WTC11 (cell line): ENCODE results near the gene IPCEF1. TPM values are rescaled to one million over a fixed set of nuclear protein-coding genes. Genes with fewer than 3 reads are reported as not detected.

ENCODE experiments used
- ATAC-seq: fragments of 200-7000 bp; cut with Tn5 transposase; 2 replicates; pipeline ENCODE4 v1.10.0; 2021; ENCODE audit warnings: mild to moderate bottlenecking, moderate library complexity
- CTCF ChIA-PET: fragments of 300-600 bp; sonication (Branson Sonifier 250); formaldehyde crosslinking; loops from one replicate; lab custom pipeline; 2021; ENCODE audit warnings: antibody characterized with exemption; lab: Charles Lee
- POLR2A ChIA-PET: fragments of 350-600 bp; sonication (Branson Sonifier 250); formaldehyde crosslinking; loops from one replicate; lab custom pipeline; 2021; ENCODE audit warnings: antibody characterized with exemption; lab: Charles Lee
- DNase-seq: peaks from one replicate; pipeline ENCODE4 v3.0.0; 2021; ENCODE audit warnings: low spot score
- H3K27ac Mint-ChIP-seq: 2 replicates; pipeline ENCODE4 v1.8.0; 2021; ENCODE audit warnings: mixed read lengths
- H3K27me3 Mint-ChIP-seq: 2 replicates; pipeline ENCODE4 v1.8.0; 2021; ENCODE audit warnings: low read depth, mild to moderate bottlenecking, moderate library complexity, mixed read lengths
- H3K36me3 Mint-ChIP-seq: 2 replicates; pipeline ENCODE4 v1.8.0; 2021; ENCODE audit warnings: mixed read lengths
- H3K4me1 Mint-ChIP-seq: 2 replicates; pipeline ENCODE4 v1.8.0; 2022; ENCODE audit warnings: mixed read lengths
- H3K4me3 Mint-ChIP-seq: 2 replicates; pipeline ENCODE4 v1.8.0; 2021; ENCODE audit warnings: mild to moderate bottlenecking, moderate library complexity, mixed read lengths
- H3K9me3 Mint-ChIP-seq: 2 replicates; pipeline ENCODE4 v1.8.0; 2021; ENCODE audit warnings: mixed read lengths
- ELF4 ChIP-seq: sonication (generic); formaldehyde crosslinking; IDR thresholded peaks from 2 replicates; pipeline ENCODE4 v1.8.1; 2022; ENCODE audit warnings: low read depth, mild to moderate bottlenecking, moderate library complexity, missing genetic modification reagents
- GRHL2 ChIP-seq: fragments of 250-450 bp; sonication (Bioruptor Pico); IDR thresholded peaks from 2 replicates; pipeline ENCODE4 v1.8.0; 2022; ENCODE audit warnings: mild to moderate bottlenecking, moderate library complexity; ENCODE audit not compliant: insufficient replicate concordance, severe bottlenecking
- IRF1 ChIP-seq: sonication (generic); formaldehyde crosslinking; IDR thresholded peaks from 2 replicates; pipeline ENCODE4 v1.8.0; 2023; ENCODE audit warnings: missing genetic modification reagents
- IRF2 ChIP-seq: sonication (generic); formaldehyde crosslinking; IDR thresholded peaks from 2 replicates; pipeline ENCODE4 v1.8.0; 2022; ENCODE audit warnings: low read depth, missing genetic modification reagents, borderline replicate concordance
- NFYB ChIP-seq: sonication (generic); formaldehyde crosslinking; conservative IDR thresholded peaks from 2 replicates; pipeline ENCODE4 v1.8.0; 2022; ENCODE audit warnings: low read depth, missing genetic modification reagents
- SMAD3 ChIP-seq: sonication (generic); formaldehyde crosslinking; IDR thresholded peaks from 2 replicates; pipeline ENCODE4 v1.8.0; 2022; ENCODE audit warnings: missing genetic modification reagents, mild to moderate bottlenecking, borderline replicate concordance
- SOX15 ChIP-seq: fragments of 250-450 bp; sonication (Bioruptor Pico); IDR thresholded peaks from 2 replicates; pipeline ENCODE4 v1.9.0; 2021; ENCODE audit warnings: mild to moderate bottlenecking
- STAT6 ChIP-seq: sonication (generic); formaldehyde crosslinking; conservative IDR thresholded peaks from 2 replicates; pipeline ENCODE4 v1.8.1; 2023; ENCODE audit warnings: mild to moderate bottlenecking, low read depth, missing genetic modification reagents, moderate library complexity
- ZNF232 ChIP-seq: sonication (generic); formaldehyde crosslinking; IDR thresholded peaks from 2 replicates; pipeline ENCODE4 v1.8.0; 2022; ENCODE audit warnings: mild to moderate bottlenecking, missing genetic modification reagents
- ZNF317 ChIP-seq: sonication (generic); formaldehyde crosslinking; IDR thresholded peaks from 2 replicates; pipeline ENCODE4 v1.8.1; 2023; ENCODE audit warnings: low read depth, mild to moderate bottlenecking, moderate library complexity, missing genetic modification reagents, borderline replicate concordance
- ZSCAN18 ChIP-seq: fragments of 250-450 bp; sonication (Bioruptor Pico); IDR thresholded peaks from 2 replicates; pipeline ENCODE4 v2.1.2; 2022; ENCODE audit warnings: mild to moderate bottlenecking, moderate library complexity
- total RNA-seq: library from RNA; stranded (reverse); gene quantifications from 3 replicates; pipeline ENCODE4 v1.2.3, GENCODE V29; 2021
- TF ChIP-seq, protein P1 (sequence below): fragments of 250-450 bp; sonication (Bioruptor Pico); IDR thresholded peaks from 2 replicates; pipeline ENCODE4 v1.9.0; 2021; ENCODE audit warnings: moderate library complexity, mild to moderate bottlenecking, inconsistent platforms, borderline replicate concordance
- TF ChIP-seq, protein P2 (sequence below): sonication (generic); formaldehyde crosslinking; IDR thresholded peaks from 2 replicates; pipeline ENCODE4 v1.8.0; 2022; ENCODE audit warnings: missing genetic modification reagents
- TF ChIP-seq, protein P3 (sequence below): sonication (generic); formaldehyde crosslinking; IDR thresholded peaks from 2 replicates; pipeline ENCODE4 v1.8.0; 2022; ENCODE audit warnings: mild to moderate bottlenecking, missing genetic modification reagents
- TF ChIP-seq, protein P4 (sequence below): sonication (generic); formaldehyde crosslinking; IDR thresholded peaks from 2 replicates; pipeline ENCODE4 v1.8.1; 2023; ENCODE audit warnings: mild to moderate bottlenecking, missing genetic modification reagents
- TF ChIP-seq, protein P5 (sequence below): sonication (generic); formaldehyde crosslinking; IDR thresholded peaks from 2 replicates; pipeline ENCODE4 v1.8.0; 2022; ENCODE audit warnings: mild to moderate bottlenecking, missing genetic modification reagents

Gene IPCEF1
- total RNA-seq, 1 experiment from 2014 or later, result 1.3 TPM

- TF ChIP-seq, protein P1, sequence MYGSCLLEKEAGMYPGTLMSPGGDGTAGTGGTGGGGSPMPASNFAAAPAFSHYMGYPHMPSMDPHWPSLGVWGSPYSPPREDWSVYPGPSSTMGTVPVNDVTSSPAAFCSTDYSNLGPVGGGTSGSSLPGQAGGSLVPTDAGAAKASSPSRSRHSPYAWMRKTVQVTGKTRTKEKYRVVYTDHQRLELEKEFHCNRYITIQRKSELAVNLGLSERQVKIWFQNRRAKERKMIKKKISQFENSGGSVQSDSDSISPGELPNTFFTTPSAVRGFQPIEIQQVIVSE, result no peak
- TF ChIP-seq, all 79 proteins: peak for 0
These were observed 45.6 kb upstream of the IPCEF1 start (continued) for GRCh38 chr6:154402081-154402780.

DNA sequence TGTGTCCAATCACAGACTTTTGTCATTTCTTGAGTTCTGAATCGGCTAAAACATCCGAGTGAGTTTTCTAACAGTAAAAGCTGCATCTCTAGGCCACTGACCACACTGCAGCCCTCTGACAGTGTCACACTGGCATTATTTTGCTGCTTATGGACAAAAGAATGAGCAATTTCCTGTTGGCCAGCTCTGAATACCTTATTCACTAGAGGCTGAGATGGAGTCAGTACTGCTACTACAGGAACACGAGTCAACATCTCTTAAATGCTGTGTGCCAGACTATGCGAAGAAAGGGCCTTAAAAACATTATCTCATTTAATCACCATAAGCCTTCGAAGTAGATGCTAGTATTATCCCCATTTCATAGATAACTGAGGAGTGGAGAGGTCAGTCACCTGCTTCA is 42.5 kb upstream of the IPCEF1 start:
- peaks cover 9% of the 10 kb centered on the region for H3K36me3 Mint-ChIP-seq
- H3K4me1 Mint-ChIP-seq, result peaks cover 13% of the 10 kb centered on the region
- ChIA-PET CTCF (no interaction called here), POLR2A (no interaction called here)
- H3K4me3 Mint-ChIP-seq, result no peak overlapping the region
- no peak overlapping the region for H3K27ac Mint-ChIP-seq
- TF ChIP-seq, protein P2, sequence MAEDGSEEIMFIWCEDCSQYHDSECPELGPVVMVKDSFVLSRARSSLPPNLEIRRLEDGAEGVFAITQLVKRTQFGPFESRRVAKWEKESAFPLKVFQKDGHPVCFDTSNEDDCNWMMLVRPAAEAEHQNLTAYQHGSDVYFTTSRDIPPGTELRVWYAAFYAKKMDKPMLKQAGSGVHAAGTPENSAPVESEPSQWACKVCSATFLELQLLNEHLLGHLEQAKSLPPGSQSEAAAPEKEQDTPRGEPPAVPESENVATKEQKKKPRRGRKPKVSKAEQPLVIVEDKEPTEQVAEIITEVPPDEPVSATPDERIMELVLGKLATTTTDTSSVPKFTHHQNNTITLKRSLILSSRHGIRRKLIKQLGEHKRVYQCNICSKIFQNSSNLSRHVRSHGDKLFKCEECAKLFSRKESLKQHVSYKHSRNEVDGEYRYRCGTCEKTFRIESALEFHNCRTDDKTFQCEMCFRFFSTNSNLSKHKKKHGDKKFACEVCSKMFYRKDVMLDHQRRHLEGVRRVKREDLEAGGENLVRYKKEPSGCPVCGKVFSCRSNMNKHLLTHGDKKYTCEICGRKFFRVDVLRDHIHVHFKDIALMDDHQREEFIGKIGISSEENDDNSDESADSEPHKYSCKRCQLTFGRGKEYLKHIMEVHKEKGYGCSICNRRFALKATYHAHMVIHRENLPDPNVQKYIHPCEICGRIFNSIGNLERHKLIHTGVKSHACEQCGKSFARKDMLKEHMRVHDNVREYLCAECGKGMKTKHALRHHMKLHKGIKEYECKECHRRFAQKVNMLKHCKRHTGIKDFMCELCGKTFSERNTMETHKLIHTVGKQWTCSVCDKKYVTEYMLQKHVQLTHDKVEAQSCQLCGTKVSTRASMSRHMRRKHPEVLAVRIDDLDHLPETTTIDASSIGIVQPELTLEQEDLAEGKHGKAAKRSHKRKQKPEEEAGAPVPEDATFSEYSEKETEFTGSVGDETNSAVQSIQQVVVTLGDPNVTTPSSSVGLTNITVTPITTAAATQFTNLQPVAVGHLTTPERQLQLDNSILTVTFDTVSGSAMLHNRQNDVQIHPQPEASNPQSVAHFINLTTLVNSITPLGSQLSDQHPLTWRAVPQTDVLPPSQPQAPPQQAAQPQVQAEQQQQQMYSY (CRISPR knock-in tag), result no peak
- TF ChIP-seq STAT6 (CRISPR knock-in tag) (no peak), NFYB (CRISPR knock-in tag) (no peak), GRHL2 (CRISPR knock-in tag) (no peak), ZNF317 (no peak), SMAD3 (CRISPR knock-in tag) (no peak), IRF1 (no peak), ZNF232 (no peak)
- TF ChIP-seq, protein P3, sequence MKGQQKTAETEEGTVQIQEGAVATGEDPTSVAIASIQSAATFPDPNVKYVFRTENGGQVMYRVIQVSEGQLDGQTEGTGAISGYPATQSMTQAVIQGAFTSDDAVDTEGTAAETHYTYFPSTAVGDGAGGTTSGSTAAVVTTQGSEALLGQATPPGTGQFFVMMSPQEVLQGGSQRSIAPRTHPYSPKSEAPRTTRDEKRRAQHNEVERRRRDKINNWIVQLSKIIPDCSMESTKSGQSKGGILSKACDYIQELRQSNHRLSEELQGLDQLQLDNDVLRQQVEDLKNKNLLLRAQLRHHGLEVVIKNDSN (CRISPR knock-in tag), result no peak
- no peak for DNase-seq
- ATAC-seq, result no peak
- peaks cover 8% of the 10 kb centered on the region for H3K9me3 Mint-ChIP-seq
- H3K27me3 Mint-ChIP-seq, result no peaks in the 10 kb centered on the region; the same call in 1 of the 2 replicates

DNA sequence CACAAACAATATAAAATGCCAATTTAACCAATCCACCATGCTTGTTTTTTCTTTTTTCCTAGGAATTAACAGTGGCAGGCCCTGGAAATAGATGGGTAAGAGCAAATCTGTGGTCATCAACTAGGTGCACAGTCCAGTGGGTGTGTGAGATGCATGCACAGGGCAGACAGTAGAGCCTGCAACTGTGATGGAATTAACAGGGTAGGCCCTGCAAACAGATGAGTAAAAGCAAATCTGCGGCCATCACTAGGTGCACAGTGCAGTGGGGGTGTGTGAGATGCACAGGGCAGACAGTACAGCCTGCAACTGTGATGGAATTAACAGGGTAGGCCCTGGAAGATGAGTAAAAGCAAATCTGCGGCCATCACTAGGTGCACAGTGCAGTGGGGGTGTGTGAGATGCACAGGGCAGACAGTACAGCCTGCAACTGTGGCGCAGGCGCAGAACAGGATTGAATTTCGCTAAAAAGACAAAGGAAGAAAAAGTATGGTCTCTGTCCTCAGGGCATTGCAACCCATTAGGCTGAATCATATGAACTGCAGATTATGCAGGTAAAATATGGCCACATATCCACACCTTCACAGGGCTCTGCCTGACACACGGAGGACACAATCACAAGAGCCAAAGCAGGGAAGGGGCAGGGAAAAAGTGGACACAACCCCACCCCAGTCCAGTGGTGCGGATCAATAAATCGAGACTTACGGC is 41.0 kb upstream of the IPCEF1 start:
- no peak overlapping the region for H3K4me3 Mint-ChIP-seq
- peaks cover 9% of the 10 kb centered on the region for H3K36me3 Mint-ChIP-seq
- POLR2A ChIA-PET, result no interaction called here
- peaks cover 8% of the 10 kb centered on the region for H3K9me3 Mint-ChIP-seq
- no peaks in the 10 kb centered on the region; the same call in 1 of the 2 replicates for H3K27me3 Mint-ChIP-seq
- CTCF ChIA-PET, result no interaction called here
- 0 out of 2 replicates have a peak overlapping the region, but pooled peaks have one; percentile 11 for H3K27ac Mint-ChIP-seq
- ATAC-seq, result no peak
- no peak for DNase-seq
- H3K4me1 Mint-ChIP-seq, result peaks cover 13% of the 10 kb centered on the region
- TF ChIP-seq, protein P4, sequence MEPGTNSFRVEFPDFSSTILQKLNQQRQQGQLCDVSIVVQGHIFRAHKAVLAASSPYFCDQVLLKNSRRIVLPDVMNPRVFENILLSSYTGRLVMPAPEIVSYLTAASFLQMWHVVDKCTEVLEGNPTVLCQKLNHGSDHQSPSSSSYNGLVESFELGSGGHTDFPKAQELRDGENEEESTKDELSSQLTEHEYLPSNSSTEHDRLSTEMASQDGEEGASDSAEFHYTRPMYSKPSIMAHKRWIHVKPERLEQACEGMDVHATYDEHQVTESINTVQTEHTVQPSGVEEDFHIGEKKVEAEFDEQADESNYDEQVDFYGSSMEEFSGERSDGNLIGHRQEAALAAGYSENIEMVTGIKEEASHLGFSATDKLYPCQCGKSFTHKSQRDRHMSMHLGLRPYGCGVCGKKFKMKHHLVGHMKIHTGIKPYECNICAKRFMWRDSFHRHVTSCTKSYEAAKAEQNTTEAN (CRISPR knock-in tag), result no peak
- TF ChIP-seq, protein P5, sequence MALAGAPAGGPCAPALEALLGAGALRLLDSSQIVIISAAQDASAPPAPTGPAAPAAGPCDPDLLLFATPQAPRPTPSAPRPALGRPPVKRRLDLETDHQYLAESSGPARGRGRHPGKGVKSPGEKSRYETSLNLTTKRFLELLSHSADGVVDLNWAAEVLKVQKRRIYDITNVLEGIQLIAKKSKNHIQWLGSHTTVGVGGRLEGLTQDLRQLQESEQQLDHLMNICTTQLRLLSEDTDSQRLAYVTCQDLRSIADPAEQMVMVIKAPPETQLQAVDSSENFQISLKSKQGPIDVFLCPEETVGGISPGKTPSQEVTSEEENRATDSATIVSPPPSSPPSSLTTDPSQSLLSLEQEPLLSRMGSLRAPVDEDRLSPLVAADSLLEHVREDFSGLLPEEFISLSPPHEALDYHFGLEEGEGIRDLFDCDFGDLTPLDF (CRISPR knock-in tag), result no peak
- TF ChIP-seq SOX15 (CRISPR knock-in tag) (no peak), ELF4 (no peak), IRF2 (CRISPR knock-in tag) (no peak), ZSCAN18 (CRISPR knock-in tag) (no peak)
